GM12801 (cell line): ENCODE results near the gene IL17REL.

ENCODE experiments used
- TF ChIP-seq, protein P1 (sequence below): IDR thresholded peaks from one replicate; pipeline ENCODE4 v1.5.1; 2011; ENCODE audit warnings: control low read depth; ENCODE audit not compliant: insufficient read length; ENCODE audit errors: extremely low read depth

The IL17REL gene

DNA sequence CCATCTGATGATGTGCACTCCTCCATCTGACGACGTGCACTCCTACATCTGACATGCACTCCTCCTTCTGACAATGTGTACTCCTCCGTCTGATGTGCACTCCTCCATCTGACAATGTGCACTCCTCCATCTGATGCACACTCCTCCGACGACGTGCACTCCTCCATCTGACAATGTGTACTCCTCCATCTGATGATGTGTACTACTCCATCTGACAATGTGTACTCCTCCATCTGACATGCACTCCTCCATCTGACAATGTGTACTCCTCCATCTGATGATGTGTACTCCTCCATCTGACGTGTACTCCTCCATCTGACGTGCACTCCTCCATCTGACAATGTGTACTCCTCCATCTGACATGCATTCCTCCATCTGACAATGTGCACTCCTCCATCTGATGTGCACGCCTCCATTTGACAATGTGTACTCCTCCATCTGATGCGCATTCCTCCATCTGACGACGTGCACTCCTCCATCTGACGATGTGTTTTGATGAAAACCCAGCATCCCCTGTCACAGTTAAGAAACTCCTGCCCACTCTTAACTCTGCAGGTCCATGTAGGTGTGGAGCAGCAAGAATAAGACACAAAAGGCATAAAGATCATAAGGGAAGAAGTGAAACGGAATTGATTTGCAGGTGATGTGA lies 9.7 kb upstream of the IL17REL start:
- TF ChIP-seq, protein P1, sequence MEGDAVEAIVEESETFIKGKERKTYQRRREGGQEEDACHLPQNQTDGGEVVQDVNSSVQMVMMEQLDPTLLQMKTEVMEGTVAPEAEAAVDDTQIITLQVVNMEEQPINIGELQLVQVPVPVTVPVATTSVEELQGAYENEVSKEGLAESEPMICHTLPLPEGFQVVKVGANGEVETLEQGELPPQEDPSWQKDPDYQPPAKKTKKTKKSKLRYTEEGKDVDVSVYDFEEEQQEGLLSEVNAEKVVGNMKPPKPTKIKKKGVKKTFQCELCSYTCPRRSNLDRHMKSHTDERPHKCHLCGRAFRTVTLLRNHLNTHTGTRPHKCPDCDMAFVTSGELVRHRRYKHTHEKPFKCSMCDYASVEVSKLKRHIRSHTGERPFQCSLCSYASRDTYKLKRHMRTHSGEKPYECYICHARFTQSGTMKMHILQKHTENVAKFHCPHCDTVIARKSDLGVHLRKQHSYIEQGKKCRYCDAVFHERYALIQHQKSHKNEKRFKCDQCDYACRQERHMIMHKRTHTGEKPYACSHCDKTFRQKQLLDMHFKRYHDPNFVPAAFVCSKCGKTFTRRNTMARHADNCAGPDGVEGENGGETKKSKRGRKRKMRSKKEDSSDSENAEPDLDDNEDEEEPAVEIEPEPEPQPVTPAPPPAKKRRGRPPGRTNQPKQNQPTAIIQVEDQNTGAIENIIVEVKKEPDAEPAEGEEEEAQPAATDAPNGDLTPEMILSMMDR: no peak

DNA sequence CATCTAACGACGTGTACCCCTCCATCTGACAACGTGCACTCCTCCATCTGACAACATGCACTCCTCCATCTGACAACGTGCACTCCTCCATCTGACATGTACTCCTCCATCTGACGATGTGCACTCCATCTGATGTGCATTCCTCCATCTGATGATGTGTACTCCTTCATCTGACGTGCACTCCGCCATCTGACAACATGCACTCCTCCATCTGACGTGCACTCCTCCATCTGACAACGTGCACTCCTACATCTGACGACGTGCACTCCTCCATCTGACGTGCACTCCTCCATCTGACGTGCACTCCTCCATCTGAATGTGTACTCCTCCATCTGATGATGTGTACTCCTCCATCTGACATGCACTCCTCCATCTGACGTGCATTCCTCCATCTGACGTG lies 8.0 kb upstream of the IL17REL start:
- TF ChIP-seq, protein P1: no peak

DNA sequence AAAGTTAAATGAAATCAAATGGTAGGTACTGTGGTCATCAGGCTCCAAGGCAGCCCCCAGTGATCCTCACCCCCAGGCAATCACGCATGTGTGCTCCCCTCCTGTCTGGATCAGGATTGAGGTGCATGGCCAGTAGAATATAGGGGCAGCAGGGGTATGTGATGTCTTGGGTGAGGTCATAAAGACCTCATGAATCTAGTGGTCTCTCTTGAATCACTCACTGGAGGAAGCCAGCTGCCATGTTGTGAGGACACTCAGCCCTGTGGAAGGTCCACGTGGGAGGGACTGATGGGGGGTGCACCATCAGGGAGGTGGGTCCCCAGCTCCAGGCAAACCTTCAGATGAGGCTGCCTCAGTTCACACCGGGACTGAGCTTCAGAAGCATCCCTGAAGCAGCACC lies 6.8 kb upstream of the IL17REL start:
- TF ChIP-seq, protein P1: no peak

DNA sequence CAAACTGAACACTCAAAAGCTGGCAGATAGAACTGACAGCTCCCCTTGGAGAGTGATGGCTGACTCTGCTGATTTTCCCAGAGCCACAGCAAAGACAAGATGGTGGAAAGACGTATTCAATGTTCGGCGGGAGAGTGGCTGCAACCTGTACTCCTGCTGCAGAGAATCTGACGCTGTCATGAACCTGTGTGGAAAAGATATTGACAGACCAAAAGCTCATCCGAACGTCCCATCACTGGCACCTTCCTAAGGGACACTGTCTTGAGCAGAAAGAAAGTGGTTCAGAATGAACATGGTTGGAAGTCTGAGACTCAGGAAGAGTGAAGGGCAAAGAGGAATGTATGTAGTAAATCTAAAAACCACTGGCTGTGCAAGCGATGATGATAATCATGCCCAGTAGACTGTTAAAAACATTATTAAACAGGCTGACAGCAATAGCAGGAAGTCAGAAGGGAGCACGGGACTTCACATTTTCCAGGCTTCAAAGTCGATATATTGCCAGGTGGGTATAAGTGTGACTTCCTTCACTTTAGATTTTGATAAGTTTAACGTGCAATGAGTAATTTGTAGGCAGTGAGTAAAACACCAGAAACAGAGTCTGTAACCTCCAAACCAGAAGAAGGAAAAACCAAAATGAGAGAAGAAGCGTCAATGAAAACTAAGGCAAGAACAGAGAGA lies 6.2 kb upstream of the IL17REL start:
- TF ChIP-seq, protein P1: no peak

DNA sequence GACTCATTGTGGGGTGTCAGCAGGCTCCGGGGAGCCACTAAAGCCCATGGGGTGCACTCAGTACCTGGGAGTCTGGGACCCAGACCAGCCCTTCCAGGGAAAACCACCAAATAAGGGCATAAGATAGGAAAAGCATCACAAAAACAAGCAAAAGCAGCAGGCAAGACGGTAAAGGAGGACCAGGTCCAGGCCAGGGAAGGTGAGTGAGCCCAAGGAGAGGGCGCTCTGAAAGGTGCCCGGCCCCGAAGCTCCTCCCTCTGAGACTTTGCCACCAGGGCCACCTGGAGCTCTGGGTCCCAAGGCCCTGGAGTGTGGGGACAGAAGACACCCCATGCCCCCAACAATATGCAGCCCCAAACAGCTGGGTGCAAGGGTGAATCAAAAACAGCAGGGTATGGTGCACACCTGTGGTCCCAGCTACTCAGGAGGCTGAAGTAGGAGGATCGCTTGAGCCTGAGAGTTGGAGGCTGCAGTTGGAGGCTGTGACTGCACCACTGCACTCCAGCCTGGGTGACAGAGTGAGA lies 5.2 kb upstream of the IL17REL start:
- TF ChIP-seq, protein P1: no peak

DNA sequence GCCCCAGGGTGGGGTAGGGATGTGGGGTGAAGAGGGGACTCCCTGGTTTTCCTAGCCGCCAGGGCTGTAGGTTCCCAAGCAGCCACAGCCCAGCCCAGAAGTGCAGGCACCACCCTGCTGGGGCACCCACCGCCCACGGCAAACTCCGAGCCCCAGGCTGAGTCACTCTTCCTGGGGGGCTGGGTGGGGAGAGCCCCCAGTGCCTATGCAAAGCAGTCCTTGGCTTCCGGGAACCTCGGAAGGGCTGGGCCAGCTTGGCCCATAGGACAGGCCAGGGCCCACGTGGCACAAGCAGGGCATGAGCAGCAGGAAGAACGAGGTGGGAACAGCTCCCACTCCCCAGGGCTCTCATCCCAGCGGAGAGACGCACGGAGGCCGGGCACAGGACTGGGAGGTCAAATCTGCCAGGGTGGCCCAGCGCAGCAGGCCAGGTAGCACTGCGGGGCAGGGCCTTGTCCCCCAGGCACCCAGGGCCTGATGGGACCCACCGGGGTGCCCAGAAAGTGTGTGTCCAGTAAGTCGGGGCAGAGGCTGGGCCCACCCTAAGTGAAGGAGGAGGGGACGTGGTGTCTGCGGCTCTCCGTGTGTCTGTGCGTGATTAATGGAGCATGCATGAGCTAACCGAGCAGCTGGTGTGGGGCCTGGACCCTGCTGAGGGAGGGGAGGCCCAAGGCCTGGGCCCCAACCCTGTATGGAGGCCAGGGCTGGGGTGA lies 4.6 kb upstream of the IL17REL start:
- TF ChIP-seq, protein P1: no peak

DNA sequence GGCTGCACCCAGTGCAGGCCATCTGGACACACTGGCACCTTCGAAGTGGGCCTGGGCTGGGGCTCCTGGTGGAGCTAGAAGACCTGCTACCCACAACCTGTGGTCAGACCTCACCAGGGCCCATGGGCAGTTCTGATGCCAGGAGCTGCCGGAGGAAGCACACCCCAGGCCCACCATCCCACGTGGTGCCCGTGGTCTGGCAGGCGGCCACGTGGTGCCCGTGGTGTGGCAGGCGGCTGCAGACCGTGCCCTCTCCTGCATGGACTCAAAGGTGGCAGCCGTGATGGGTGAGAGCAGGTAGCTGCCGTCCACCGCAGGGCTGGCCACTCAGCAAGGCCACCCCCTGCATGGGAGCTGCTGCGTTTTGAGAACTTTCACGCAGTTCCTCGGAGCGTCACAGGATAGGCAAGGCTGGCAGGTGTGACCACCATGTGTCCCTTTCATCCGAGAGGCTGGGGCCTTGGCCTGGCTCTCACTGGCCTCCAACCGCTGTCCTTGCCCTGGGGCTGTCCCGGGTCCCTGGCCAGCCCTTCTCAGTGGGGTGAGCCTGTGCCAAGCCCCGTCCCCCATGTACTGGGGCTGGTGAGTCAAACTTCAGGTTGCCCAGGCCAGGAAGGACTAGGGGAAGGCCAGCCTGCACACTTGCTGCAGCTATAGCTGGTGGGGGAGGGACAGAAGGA lies 3.9 kb upstream of the IL17REL start:
- TF ChIP-seq, protein P1: no peak
